Middle frontal gyrus (tissue), 1 donor: ENCODE measurements around the gene CLPSL2.

Experiments
- DNase-seq: peaks from one replicate; pipeline ENCODE4 v3.0.0-alpha.2; 2015; ENCODE audit warnings: low spot score; ENCODE audit errors: extremely low spot score

The CLPSL2 gene

GRCh38 chr6:35787266-35788218 lies 11.1 kb downstream of the CLPSL2 start:
- no peak for DNase-seq

GRCh38 chr6:35788423-35788982 lies 12.1 kb downstream of the CLPSL2 start:
- no peak for DNase-seq

GRCh38 chr6:35790683-35791082 lies 14.3 kb downstream of the CLPSL2 start:
- no peak for DNase-seq

GRCh38 chr6:35794536-35795452 lies 18.4 kb downstream of the CLPSL2 start:
- no peak for DNase-seq

GRCh38 chr6:35795453-35796071 lies 19.2 kb downstream of the CLPSL2 start:
- DNase-seq, result no peak

GRCh38 chr6:35796236-35796635 lies 19.8 kb downstream of the CLPSL2 start:
- DNase-seq, result no peak

GRCh38 chr6:35797837-35798526 lies 21.6 kb downstream of the CLPSL2 start:
- DNase-seq, result no peak

- DNase-seq, result no peak
Measured at GRCh38 chr6:35798706-35799105, 22.3 kb downstream of the CLPSL2 start.

GRCh38 chr6:35801148-35801547 lies 24.8 kb downstream of the CLPSL2 start:
- DNase-seq, result no peak

GRCh38 chr6:35804996-35805736 lies 28.8 kb downstream of the CLPSL2 start, which contains the start of gene LHFPL5:
TSS of gene LHFPL5 (plus strand) at chr6:35805352. CDS start at chr6:35805671, 319 bp downstream.
- DNase-seq, result no peak

GRCh38 chr6:35808688-35809087 lies 32.3 kb downstream of the CLPSL2 start:
- no peak for DNase-seq

- no peak for DNase-seq
Measured at GRCh38 chr6:35809809-35810208, 33.4 kb downstream of the CLPSL2 start.

- no peak for DNase-seq
Measured at GRCh38 chr6:35810971-35811698, 34.7 kb downstream of the CLPSL2 start.

- no peak for DNase-seq
Measured at GRCh38 chr6:35811699-35811995, 35.2 kb downstream of the CLPSL2 start.

GRCh38 chr6:35817515-35817914 lies 41.1 kb downstream of the CLPSL2 start:
- no peak for DNase-seq

GRCh38 chr6:35823601-35824000 lies 47.2 kb downstream of the CLPSL2 start:
- no peak for DNase-seq

GRCh38 chr6:35824552-35825192 lies 48.3 kb downstream of the CLPSL2 start:
- DNase-seq, result no peak
